ENCODE data around the gene FAM20C. TPM values are rescaled to one million over a fixed set of nuclear protein-coding genes. Genes with fewer than 3 reads are reported as not detected.

The FAM20C gene
- total RNA-seq, 1 experiment from 2014 or later = 62.6 TPM

DNA sequence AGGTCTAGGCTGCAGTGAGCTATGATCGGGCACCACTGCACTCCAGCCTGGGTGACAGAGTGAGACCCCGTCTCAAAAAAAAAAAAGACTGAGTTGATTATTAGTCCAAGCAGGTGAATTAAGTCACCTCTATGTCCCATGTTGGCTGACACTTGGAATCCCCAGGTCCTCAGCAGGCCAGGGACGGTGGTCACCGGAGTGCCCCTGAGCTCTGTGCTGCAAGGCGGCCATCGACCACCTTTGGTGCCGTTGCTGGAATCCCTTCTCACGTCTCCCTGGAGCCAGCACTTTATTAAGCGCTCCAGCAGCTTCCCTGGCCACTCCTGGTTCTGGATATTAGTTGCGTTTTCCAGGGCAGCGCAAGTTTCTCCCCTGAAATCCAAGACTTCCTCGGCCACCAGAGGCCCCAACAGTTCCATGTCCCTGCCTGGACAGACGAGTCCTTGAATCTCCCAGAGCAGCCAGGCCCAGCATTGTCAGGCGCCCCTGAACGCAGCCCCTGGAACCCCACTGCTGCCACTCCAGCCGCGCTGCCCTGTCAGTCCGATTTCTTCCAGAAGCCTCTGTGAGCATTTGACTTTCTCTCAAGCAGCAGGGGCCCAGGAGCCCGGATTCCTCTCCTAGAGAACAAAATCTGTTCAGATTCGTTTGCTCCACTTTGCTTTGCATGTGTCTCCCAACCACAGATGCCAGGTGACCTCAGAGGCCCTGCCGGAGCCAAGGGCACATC, 59.2 kb downstream of the FAM20C start:
- no peak overlapping the region for H2AFZ ChIP-seq (ENCODE audit: low read length)
- WGBS (ENCODE audit: extremely low coverage, insufficient read length, low lambda C conversion rate) = no CpG with 5 or more reads among the region's 21 CpGs
- no peak overlapping the region for H3K9ac ChIP-seq (ENCODE audit: extremely low read depth, insufficient read length, low read length)
- H3K4ac ChIP-seq (ENCODE audit: low read depth, low read length) = no peak overlapping the region
- TF ChIP-seq, protein P1, sequence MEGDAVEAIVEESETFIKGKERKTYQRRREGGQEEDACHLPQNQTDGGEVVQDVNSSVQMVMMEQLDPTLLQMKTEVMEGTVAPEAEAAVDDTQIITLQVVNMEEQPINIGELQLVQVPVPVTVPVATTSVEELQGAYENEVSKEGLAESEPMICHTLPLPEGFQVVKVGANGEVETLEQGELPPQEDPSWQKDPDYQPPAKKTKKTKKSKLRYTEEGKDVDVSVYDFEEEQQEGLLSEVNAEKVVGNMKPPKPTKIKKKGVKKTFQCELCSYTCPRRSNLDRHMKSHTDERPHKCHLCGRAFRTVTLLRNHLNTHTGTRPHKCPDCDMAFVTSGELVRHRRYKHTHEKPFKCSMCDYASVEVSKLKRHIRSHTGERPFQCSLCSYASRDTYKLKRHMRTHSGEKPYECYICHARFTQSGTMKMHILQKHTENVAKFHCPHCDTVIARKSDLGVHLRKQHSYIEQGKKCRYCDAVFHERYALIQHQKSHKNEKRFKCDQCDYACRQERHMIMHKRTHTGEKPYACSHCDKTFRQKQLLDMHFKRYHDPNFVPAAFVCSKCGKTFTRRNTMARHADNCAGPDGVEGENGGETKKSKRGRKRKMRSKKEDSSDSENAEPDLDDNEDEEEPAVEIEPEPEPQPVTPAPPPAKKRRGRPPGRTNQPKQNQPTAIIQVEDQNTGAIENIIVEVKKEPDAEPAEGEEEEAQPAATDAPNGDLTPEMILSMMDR (conservative IDR thresholded peaks at IDR 0.05) = no peak
- no peak overlapping the region for H3K18ac ChIP-seq (ENCODE audit: insufficient read length, low read depth, low read length)
- no peak overlapping the region for H2BK12ac ChIP-seq (ENCODE audit: insufficient read length, low read depth, low read length)
- no peak overlapping the region for H2BK20ac ChIP-seq (ENCODE audit: low read depth, low read length, poor library complexity, severe bottlenecking)
- Mint-ChIP-seq H3K4me3 (no peak overlapping the region), H3K9me3 (peaks cover 19 to 27% of the 10 kb centered on the region in 2 experiments), H3K36me3 (ENCODE audit: insufficient read depth in 1 of 3, low read depth in 3 of 3) (peaks cover 58 to 76% (median 72%) of the 10 kb centered on the region in 3 experiments), H3K27ac (peak overlapping the region in 1 of 3 experiments; percentile 70; a peak in 1 of 7 replicates), H3K27me3 (ENCODE audit: low read depth) (no peaks in the 10 kb centered on the region), H3K4me1 (no peaks in the 10 kb centered on the region)
- no peak overlapping the region for H2BK5ac ChIP-seq (ENCODE audit: insufficient read length, low read length)
- no peaks in the 10 kb centered on the region for H4K20me1 ChIP-seq (ENCODE audit: control insufficient read depth, insufficient read depth, insufficient read length)
- no peaks in the 10 kb centered on the region for H3K79me2 ChIP-seq (ENCODE audit: insufficient read depth, low read length)
- peaks cover 2% of the 10 kb centered on the region for H3K23me2 ChIP-seq (ENCODE audit: insufficient read length, low read depth, low read length, poor library complexity, severe bottlenecking)
- no peak overlapping the region for H3K27ac ChIP-seq (ENCODE audit: insufficient read length, low read depth, low read length)
- no peak overlapping the region for H2AK5ac ChIP-seq (ENCODE audit: insufficient read length, low read length)
- no peaks in the 10 kb centered on the region for H3K27me3 ChIP-seq (ENCODE audit: insufficient read depth, low read length)
- no peak overlapping the region for H4K5ac ChIP-seq (ENCODE audit: insufficient read length, low read depth, low read length)
- H3T11ph ChIP-seq (ENCODE audit: low read length) = no peak overlapping the region
- H3K9me3 ChIP-seq (ENCODE audit: control insufficient read depth, low read depth, low read length) = peaks cover 6% of the 10 kb centered on the region
- DNase-seq = no peak
- H4K91ac ChIP-seq (ENCODE audit: insufficient read length, low read depth, low read length) = no peak overlapping the region
- H3K4me2 ChIP-seq (ENCODE audit: insufficient read depth, insufficient read length, low read length) = no peak overlapping the region
- no peak overlapping the region for H3K56ac ChIP-seq (ENCODE audit: insufficient read length, low read depth, low read length)
- no peak overlapping the region for H4K8ac ChIP-seq (replicated peaks; ENCODE audit: insufficient read length, low read depth, low read length)
- H2BK120ac ChIP-seq (ENCODE audit: low read depth, low read length, poor library complexity, severe bottlenecking) = no peak overlapping the region
- no peak overlapping the region for H3K23ac ChIP-seq (ENCODE audit: insufficient read length, low read depth, low read length)
- H3K4me1 ChIP-seq (ENCODE audit: insufficient read depth, low read length) = no peaks in the 10 kb centered on the region
- no peak overlapping the region for H2BK15ac ChIP-seq (ENCODE audit: low read depth, low read length)
- H3K14ac ChIP-seq (ENCODE audit: insufficient read depth, low read length) = no peak overlapping the region
- H3K79me1 ChIP-seq (ENCODE audit: insufficient read depth, low read depth, low read length, poor library complexity, severe bottlenecking) = no peaks in the 10 kb centered on the region
